H9 (cell line): ENCODE data around the gene PRSS2. TPM values are rescaled to one million over a fixed set of nuclear protein-coding genes. Genes with fewer than 3 reads are reported as not detected.

Experiments
- DNase-seq: peaks from one replicate; pipeline ENCODE4 v3.0.0-alpha.2; 2017
- H2AFZ ChIP-seq: one replicate; pipeline ENCODE4 v1.6.1; 2013; ENCODE audit warnings: mild to moderate bottlenecking, low read length, control low read depth, moderate library complexity
- H2AK5ac ChIP-seq: 2 replicates; pipeline ENCODE4 v1.6.1; 2013; ENCODE audit warnings: low read length, control low read depth, mixed read lengths; ENCODE audit not compliant: insufficient read length
- H2BK120ac ChIP-seq: one replicate; pipeline ENCODE4 v1.6.1; 2013; ENCODE audit warnings: low read depth, mild to moderate bottlenecking, low read length, control low read depth, inconsistent platforms; ENCODE audit not compliant: poor library complexity, severe bottlenecking
- H2BK12ac ChIP-seq: 2 replicates; pipeline ENCODE4 v1.6.1; 2013; ENCODE audit warnings: low read length, control low read depth, mixed read lengths, low read depth; ENCODE audit not compliant: insufficient read length
- H2BK15ac ChIP-seq: 2 replicates; pipeline ENCODE4 v1.6.1; 2013; ENCODE audit warnings: low read depth, low read length, control low read depth
- H2BK20ac ChIP-seq: one replicate; pipeline ENCODE4 v1.6.1; 2013; ENCODE audit warnings: low read depth, mild to moderate bottlenecking, low read length, control low read depth, inconsistent platforms; ENCODE audit not compliant: poor library complexity, severe bottlenecking
- H2BK5ac ChIP-seq: 2 replicates; pipeline ENCODE4 v1.6.1; 2013; ENCODE audit warnings: low read length, control low read depth, mixed read lengths; ENCODE audit not compliant: insufficient read length
- H3K14ac ChIP-seq: 2 replicates; pipeline ENCODE4 v1.6.1; 2013; ENCODE audit warnings: low read length, control low read depth; ENCODE audit not compliant: insufficient read depth
- H3K18ac ChIP-seq: 2 replicates; pipeline ENCODE4 v1.6.1; 2013; ENCODE audit warnings: low read depth, mild to moderate bottlenecking, mixed read lengths, low read length, control low read depth; ENCODE audit not compliant: insufficient read length
- H3K23ac ChIP-seq: 2 replicates; pipeline ENCODE4 v1.6.1; 2013; ENCODE audit warnings: low read length, control low read depth, mixed read lengths, low read depth; ENCODE audit not compliant: insufficient read length
- H3K23me2 ChIP-seq: 2 replicates; pipeline ENCODE4 v1.6.1; 2013; ENCODE audit warnings: low read depth, mild to moderate bottlenecking, mixed read lengths, low read length, control low read depth; ENCODE audit not compliant: insufficient read length, poor library complexity, severe bottlenecking
- H3K27ac ChIP-seq: 2 replicates; pipeline ENCODE4 v1.5.1; 2013; ENCODE audit warnings: low read length, control low read depth, mixed read lengths, low read depth; ENCODE audit not compliant: insufficient read length
- H3K27me3 ChIP-seq: 2 replicates; pipeline ENCODE4 v1.6.1; 2013; ENCODE audit warnings: low read length, control low read depth, inconsistent platforms; ENCODE audit not compliant: insufficient read depth
- H3K4ac ChIP-seq: 2 replicates; pipeline ENCODE4 v1.6.1; 2013; ENCODE audit warnings: low read depth, mild to moderate bottlenecking, control low read depth, inconsistent platforms, low read length, moderate library complexity
- H3K4me1 ChIP-seq: 2 replicates; pipeline ENCODE4 v1.6.1; 2013; ENCODE audit warnings: low read length, control low read depth, inconsistent platforms; ENCODE audit not compliant: insufficient read depth
- H3K4me2 ChIP-seq: 2 replicates; pipeline ENCODE4 v1.6.1; 2013; ENCODE audit warnings: low read length, control low read depth, mixed read lengths; ENCODE audit not compliant: insufficient read length, insufficient read depth
- H3K56ac ChIP-seq: 2 replicates; pipeline ENCODE4 v1.6.1; 2013; ENCODE audit warnings: low read depth, mild to moderate bottlenecking, mixed read lengths, low read length, control low read depth; ENCODE audit not compliant: insufficient read length
- H3K79me1 ChIP-seq: 2 replicates; pipeline ENCODE4 v1.6.1; 2013; ENCODE audit warnings: low read depth, mild to moderate bottlenecking, moderate library complexity, low read length, control low read depth, inconsistent platforms; ENCODE audit not compliant: insufficient read depth, poor library complexity, severe bottlenecking
- H3K79me2 ChIP-seq: 2 replicates; pipeline ENCODE4 v1.6.1; 2013; ENCODE audit warnings: low read length, control low read depth, inconsistent platforms; ENCODE audit not compliant: insufficient read depth
- H3K9ac ChIP-seq: 2 replicates; pipeline ENCODE4 v1.6.1; 2013; ENCODE audit warnings: low read length, control low read depth, mixed read lengths; ENCODE audit not compliant: insufficient read length; ENCODE audit errors: extremely low read depth
- H3K9me3 ChIP-seq: one replicate; pipeline ENCODE4 v1.6.1; 2013; ENCODE audit warnings: low read depth, low read length, inconsistent platforms; ENCODE audit not compliant: control insufficient read depth
- H3T11ph ChIP-seq: one replicate; pipeline ENCODE4 v1.6.1; 2013; ENCODE audit warnings: mild to moderate bottlenecking, low read length, control low read depth, inconsistent platforms
- H4K20me1 ChIP-seq: one replicate; pipeline ENCODE4 v1.6.1; 2013; ENCODE audit not compliant: control insufficient read depth, insufficient read length, insufficient read depth
- H4K5ac ChIP-seq: 2 replicates; pipeline ENCODE4 v1.6.1; 2013; ENCODE audit warnings: low read depth, mild to moderate bottlenecking, mixed read lengths, low read length, control low read depth; ENCODE audit not compliant: insufficient read length
- H4K8ac ChIP-seq: replicated peaks from 2 replicates; pipeline ENCODE4 v1.6.1; 2013; ENCODE audit warnings: low read length, control low read depth, mixed read lengths, low read depth; ENCODE audit not compliant: insufficient read length
- H4K91ac ChIP-seq: 2 replicates; pipeline ENCODE4 v1.6.1; 2013; ENCODE audit warnings: low read depth, mild to moderate bottlenecking, moderate library complexity, mixed read lengths, low read length, control low read depth; ENCODE audit not compliant: insufficient read length
- H3K27ac Mint-ChIP-seq, 3 experiments: 2 replicates in 2 of 3; 3 replicates in 1 of 3; pipeline ENCODE4 v1.8.0; 2020 to 2021; ENCODE audit warnings: mixed read lengths in 3 of 3, mild to moderate bottlenecking in 1 of 3, moderate library complexity in 1 of 3
- H3K27me3 Mint-ChIP-seq: 2 replicates; pipeline ENCODE4 v1.8.0; 2021; ENCODE audit warnings: low read depth, mild to moderate bottlenecking, moderate library complexity, mixed read lengths
- H3K36me3 Mint-ChIP-seq, 3 experiments: 2 replicates in 2 of 3; 3 replicates in 1 of 3; pipeline ENCODE4 v1.8.0; 2020 to 2021; ENCODE audit warnings: low read depth in 3 of 3, mixed read lengths in 3 of 3; ENCODE audit not compliant: insufficient read depth in 1 of 3
- H3K4me1 Mint-ChIP-seq, 2 experiments: 2 replicates each; pipeline ENCODE4 v1.8.0; 2020; ENCODE audit warnings: mixed read lengths in 2 of 2
- H3K4me3 Mint-ChIP-seq, 2 experiments: 2 replicates in 1 of 2; 3 replicates in 1 of 2; pipeline ENCODE4 v1.8.0; 2020 to 2021; ENCODE audit warnings: mild to moderate bottlenecking in 2 of 2, mixed read lengths in 2 of 2, moderate library complexity in 1 of 2
- H3K9me3 Mint-ChIP-seq, 2 experiments: 2 replicates in 1 of 2; 3 replicates in 1 of 2; pipeline ENCODE4 v1.8.0; 2020; ENCODE audit warnings: mild to moderate bottlenecking in 2 of 2, mixed read lengths in 2 of 2, moderate library complexity in 1 of 2
- CTCF ChIP-seq: fragments of 200-600 bp; sonication (generic); conservative IDR thresholded peaks from 3 replicates; pipeline ENCODE4 v1.8.0; 2021; ENCODE audit warnings: antibody characterized with exemption, mild to moderate bottlenecking
- WGBS: extraction: QIAGEN DNeasy Blood & Tissue Kit; methylation state at CpG from one replicate; pipeline ENCODE4 v1.1.7; 2013; ENCODE audit warnings: missing lambda C conversion rate, low lambda C conversion rate, mixed read lengths; ENCODE audit not compliant: insufficient read length; ENCODE audit errors: extremely low coverage; 5-methylcytosine and 5-hydroxymethylcytosine counted together
- total RNA-seq: library from RNA; stranded (reverse); gene quantifications from 2 replicates; pipeline ENCODE4 v1.2.1, GENCODE V29; 2021

The PRSS2 gene
- total RNA-seq, 1 experiment from 2014 or later: not detected

GRCh38 chr7:142745745-142746144 is 25.0 kb upstream of the PRSS2 start:
- H4K91ac ChIP-seq: no peak overlapping the region
- H2AK5ac ChIP-seq: no peak overlapping the region
- no peaks in the 10 kb centered on the region for H3K79me2 ChIP-seq
- no peak overlapping the region for H2BK20ac ChIP-seq
- H3K23ac ChIP-seq: no peak overlapping the region
- no peak overlapping the region for H3K18ac ChIP-seq
- no peak overlapping the region for H2BK12ac ChIP-seq
- TF ChIP-seq CTCF: no peak
- no peaks in the 10 kb centered on the region for H4K20me1 ChIP-seq
- H3K9me3 Mint-ChIP-seq: no peaks in the 10 kb centered on the region; a peak in 1 of 5 replicates
- H3K36me3 Mint-ChIP-seq: no peaks in the 10 kb centered on the region
- H3K4me2 ChIP-seq: no peak overlapping the region
- no CpG with 5 or more reads among the region's 4 CpGs for WGBS
- no peaks in the 10 kb centered on the region for H3K79me1 ChIP-seq
- no peak overlapping the region for H3K27ac Mint-ChIP-seq
- H3K14ac ChIP-seq: no peak overlapping the region
- no peak overlapping the region for H2BK5ac ChIP-seq
- H3K27me3 Mint-ChIP-seq: peaks cover 2% of the 10 kb centered on the region
- no peak overlapping the region for H3K56ac ChIP-seq
- no peak overlapping the region for H3K4ac ChIP-seq
- H3K23me2 ChIP-seq: no peaks in the 10 kb centered on the region
- H3K27me3 ChIP-seq: no peaks in the 10 kb centered on the region
- H2BK120ac ChIP-seq: no peak overlapping the region
- H4K5ac ChIP-seq: no peak overlapping the region
- H2AFZ ChIP-seq: no peak overlapping the region
- H3K4me1 ChIP-seq: no peaks in the 10 kb centered on the region; the same call in 1 of the 2 replicates
- H4K8ac ChIP-seq: no peak overlapping the region
- no peak overlapping the region for H3K27ac ChIP-seq
- H3T11ph ChIP-seq: no peak overlapping the region
- H3K9ac ChIP-seq: no peak overlapping the region
- no peaks in the 10 kb centered on the region for H3K9me3 ChIP-seq
- DNase-seq: no peak
- no peak overlapping the region for H2BK15ac ChIP-seq
- H3K4me1 Mint-ChIP-seq: peaks cover 0 to 4% of the 10 kb centered on the region in 2 experiments; a peak in 1 of 4 replicates
- H3K4me3 Mint-ChIP-seq: no peak overlapping the region
